OCI-M1 (cell line): ENCODE results near the gene PEPD.

ENCODE experiments used
- DNase-seq: peaks from one replicate; lab custom pipeline; 2025; lab: John Stamatoyannopoulos, UW

PEPD gene

DNA sequence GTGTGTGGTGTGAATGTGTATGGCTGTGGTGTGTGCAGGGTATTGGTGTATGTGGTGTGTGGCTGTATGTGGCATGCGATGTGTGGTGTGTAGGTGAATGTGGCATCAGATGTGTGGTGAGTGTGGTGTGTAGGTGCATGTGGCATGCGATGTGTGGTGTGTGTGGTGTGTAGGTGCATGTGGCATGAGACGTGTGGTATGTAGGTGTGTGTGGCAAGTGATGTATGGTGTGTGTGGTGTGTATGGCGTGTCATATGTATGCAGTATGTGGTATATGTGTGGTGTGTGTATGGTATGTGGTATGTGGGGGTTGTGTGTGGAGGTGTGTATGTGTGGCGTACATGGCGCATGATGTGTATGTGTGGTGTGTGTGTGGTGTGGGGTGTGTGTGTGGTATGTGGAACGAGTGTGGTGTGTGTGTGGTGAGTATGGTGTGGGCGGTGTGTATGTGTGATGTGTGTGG, 63.4 kb downstream of the PEPD start:
- DNase-seq, result no peak

- no peak for DNase-seq
These were observed 64.8 kb downstream of the PEPD start for GRCh38 chr19:33456845-33457220.

DNA sequence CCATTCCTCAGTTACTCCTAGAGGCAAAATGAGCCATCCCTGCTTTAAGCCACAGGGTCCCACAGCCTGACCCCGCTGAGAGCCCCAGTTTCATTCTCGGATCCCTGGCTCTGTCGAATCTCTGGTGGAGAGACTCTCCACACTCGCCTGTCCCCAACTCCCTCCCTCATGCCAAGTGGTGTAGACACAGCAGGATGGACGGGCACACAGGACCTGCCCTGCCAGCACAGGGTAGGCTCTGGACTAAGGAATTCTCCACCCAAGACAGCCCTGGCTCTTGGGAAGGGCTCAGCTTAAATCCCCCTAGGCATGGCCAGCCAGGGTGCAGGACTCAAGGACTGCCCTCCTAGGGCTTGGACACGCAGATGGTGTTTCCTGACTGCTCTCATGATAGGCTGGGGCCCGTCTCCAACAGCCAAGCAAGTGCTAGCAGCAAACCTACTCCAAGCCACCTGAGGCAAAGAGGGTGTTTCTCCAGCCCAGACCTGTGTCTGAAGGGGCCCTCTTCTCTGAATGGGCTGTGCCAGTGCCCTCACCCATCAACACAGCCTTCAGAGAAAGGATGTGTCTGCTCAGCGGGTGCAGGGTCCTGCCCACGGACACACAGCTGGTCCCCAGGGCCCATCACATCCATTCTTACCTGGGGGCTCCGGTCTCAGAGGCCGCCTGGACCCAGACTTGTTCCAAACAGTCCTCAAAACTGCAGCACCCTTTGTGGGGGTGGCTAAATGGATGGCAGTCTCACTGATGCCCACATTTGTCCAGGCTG, 65.3 kb downstream of the PEPD start:
- no peak for DNase-seq

DNA sequence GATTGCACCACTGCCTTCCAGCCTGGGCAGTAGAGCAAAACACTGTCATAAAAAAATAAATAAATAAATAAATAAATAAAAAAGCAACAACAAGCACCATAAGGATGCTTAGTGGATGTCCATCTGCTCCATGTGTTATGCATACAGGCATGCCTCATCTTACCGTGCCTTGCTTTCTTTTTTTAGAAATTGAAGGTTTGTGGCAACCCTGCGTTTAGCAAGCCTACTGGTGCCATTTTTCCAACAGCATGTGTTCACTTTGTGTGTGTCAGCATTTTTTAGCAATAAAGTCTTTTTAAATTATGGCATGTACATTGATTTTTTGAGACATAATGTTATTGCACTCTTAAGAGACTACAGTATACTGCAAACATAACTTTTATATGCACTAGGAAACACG, 68.3 kb downstream of the PEPD start:
- DNase-seq, result no peak

DNA sequence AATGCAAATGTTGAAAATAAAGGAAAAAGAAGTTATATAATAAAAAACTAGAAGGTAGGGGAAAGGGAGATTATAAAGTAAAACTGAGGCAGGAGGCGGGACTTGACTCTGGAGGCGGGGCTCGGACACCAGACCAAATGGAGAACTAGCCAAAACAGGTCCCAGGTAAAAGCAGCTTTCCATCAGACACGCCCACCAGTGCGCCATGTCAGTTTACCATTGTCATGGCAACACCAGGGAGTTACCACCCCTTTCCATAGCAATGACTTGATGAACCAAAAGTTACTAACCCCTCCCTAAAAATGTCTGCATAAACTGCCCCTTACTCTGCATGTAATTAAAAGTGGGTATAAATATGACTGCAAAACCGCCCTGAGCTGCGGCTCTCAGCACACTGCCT, 70.9 kb downstream of the PEPD start:
- DNase-seq, result no peak

GRCh38 chr19:33449799-33450198, 71.8 kb downstream of the PEPD start:
- DNase-seq, result no peak

DNA sequence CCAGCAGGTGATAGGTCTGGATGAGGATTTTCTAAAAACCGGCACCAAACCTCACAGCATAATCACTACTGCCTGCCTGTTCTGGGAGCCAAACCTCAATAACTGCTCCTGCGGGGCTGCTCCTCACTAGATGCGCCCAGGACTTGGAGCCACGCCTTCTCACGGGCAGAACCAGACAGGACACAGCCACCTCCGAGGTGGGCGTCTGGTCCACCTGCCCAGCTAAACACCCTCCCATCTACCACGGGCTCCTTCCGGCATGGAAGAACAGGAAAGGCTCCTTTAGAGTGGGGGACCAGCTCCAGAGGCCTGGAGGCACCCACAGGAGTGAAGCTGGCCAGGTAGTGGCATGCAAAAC, 73.5 kb downstream of the PEPD start:
- DNase-seq, result no peak

GRCh38 chr19:33447336-33448158, 74.0 kb downstream of the PEPD start:
- peak; percentile 32 for DNase-seq

DNA sequence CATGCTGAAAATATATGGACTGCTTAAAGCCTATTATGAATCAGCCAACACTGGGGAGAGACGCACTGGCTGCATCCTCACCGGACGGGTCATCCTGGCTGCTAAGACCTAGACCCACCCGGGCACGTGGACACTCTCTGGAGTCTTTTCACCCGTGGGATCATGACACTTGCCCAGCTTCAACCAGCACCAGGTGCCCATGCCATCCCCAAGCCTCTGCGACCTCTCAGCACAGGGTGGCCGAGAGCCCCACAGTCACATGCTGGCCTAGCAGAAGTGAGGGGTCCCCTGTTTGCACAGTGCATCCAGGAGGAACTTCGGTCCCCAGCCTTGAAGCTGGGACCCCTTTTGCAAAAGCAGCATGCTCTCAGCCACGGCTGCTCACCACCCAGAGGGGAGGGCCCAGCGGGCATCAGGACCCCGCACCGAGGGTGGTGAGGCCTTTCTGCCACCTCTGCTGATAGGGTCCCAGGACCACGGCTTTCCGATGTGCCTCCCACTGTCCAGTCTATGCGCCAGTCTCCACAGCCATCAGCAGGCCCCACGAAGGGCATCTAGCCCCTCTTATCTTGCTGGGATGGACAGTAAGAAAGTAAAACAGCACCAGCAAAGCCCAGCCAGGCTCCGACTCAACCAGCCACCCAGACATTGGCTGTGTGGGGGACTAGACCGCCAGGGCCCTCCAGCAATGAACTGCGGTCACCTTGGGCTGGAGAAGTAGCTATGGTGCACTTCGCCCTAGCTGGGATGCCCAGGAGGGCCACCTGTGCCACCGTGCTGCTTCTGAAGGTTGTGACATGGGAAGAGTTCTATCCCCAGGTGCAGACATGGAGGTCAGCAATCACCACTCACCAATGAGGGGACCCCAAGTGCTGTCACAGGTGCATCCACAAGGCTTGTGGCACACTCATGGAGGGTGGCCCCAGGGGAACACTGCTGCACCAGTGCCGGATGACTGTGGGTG, 75.0 kb downstream of the PEPD start:
- no peak for DNase-seq

DNA sequence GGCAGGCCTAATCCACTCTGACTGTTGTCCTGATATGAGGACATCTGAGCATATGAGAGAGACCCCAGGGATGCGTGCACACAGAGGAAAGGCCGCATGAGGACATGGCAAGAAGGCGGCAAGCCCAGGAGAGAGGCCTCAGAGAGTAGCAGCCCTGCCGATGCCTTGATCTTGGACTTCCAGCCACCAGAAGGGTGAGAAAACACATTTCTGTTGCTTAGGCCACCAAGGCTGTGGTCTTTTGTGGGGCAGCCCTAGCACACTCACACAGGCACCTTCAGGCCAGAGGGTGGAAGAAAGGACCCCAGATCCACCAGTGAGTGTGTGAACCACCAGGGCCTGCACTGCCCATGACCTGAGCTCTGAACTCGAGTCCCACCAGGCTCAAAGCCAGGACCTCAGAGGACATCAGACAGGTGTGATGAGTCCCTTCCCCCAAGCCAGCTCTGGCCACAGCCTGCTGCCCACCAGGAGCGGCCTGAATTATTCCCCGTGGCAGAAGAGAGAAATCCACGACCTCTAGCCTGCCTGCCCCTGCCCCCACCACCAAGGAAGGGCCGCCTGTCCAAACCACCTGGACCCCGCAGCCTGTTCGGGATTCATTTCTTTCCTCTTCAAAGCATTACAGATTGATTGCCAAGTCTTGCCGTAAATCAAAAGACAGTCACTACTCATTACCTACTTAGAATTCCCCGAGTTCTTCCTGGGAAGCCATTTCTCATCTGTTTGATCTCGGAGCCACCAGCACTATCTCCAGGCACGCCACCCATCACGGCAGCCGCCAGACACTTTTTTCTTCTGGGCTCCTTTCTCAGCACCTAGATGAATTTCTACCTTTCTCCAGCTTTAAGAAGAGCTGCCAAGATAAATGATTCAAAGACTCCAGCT, 75.9 kb downstream of the PEPD start:
- DNase-seq, result no peak

GRCh38 chr19:33444562-33445441, 76.8 kb downstream of the PEPD start:
- DNase-seq, result no peak

DNA sequence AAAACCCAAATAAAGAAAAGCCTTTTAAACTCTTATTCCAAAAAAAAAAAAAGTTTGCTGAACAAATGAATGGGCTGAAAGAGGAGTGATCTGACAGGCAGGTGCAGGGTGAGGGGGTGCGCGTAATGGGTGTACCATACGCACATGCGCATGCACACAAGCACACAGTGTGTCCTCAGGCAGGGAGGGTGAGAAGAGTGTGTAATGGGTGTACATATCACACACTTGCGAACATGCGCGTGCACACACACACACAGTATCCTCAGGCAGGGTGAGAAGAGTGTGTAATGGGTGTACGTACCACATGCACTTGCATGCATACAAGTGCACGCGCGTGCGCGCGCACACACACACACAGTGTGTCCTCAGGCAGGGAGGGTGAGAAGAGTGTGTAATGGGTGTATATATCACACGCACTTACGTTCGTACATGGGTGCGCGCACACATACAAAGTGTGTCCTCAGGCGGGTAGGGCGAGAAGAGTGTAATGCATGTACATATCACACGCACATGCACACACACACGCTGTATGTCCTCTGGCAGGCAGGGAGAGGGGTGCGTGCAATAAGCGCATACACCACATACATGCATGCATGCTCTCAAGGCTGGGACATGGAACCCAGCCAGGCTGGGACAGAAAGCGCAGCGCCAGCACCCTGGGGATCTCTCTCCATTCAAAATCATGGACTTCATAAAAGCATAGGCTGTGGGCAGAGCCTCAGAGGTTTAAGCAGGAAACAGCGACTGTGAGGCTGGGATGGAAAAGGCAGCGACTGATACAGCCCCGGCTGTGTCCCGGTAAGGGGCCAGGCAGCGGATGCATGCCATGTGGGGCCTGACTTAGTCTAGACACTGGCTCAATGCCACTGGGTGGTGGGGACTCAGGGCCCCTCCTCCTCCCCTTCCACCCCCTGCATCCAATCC, 77.7 kb downstream of the PEPD start:
- no peak for DNase-seq

DNA sequence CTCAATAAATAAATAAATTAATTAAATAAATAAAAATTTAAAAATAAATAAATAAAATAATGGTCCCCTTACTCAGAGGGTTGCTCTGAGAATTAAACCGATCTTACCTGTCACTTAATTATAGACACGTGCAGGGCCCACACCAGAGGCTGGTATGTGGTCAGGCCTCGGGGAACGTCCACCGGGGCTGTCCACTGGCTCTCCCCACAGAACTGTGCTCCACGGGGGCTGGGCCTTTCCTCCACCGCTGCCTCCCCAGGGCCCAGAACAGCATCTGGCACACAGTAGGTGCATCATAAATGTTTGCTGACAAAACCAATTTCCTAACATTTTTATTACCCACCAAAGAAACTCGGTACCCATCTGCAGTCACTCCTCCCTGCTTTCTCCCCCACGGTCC, 78.9 kb downstream of the PEPD start:
- DNase-seq, result no peak

DNA sequence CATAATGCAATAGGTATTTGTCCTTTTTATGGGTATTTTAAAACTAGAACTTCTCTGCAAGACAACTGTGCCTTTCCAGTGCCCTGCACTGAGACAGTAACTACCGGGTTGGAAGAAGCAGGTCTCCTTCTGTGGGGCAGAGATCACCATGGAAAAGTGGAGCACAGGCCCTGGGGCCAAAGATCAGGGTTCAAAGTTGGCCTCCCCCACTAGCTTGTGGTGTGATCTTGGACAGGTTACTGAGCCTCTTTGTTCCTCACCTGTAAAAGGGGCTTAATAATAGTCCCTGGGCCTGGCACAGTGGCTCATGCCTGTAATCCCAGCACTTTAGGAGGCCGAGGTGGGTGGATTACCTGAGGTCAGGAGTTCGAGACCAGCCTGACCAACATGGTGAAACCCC, 79.8 kb downstream of the PEPD start:
- no peak for DNase-seq

DNA sequence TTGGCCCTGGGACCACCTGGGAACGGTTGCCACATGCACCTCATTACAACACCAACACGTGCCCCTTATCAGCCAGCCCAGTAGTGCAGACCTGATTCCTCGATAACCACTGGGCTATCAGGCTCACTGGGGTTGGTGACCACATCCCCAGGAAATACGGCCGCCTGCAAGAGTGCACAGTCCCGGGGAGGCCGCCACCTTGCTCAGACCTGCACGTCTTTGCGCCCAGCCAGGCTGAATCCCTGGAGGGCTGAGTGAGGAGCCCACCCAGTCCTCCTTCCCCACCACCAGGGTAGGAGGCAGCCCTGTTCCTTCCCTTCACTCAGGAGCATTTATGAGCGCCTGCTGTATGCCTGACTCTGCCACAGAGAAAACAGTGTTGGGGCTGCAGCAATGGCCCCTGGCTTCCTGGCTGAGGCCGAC, 80.3 kb downstream of the PEPD start:
- peak; percentile 40 for DNase-seq

- no peak for DNase-seq
These were observed 80.9 kb downstream of the PEPD start for GRCh38 chr19:33440682-33441081.

- DNase-seq, result no peak
These were observed 81.3 kb downstream of the PEPD start for GRCh38 chr19:33440241-33440640.

DNA sequence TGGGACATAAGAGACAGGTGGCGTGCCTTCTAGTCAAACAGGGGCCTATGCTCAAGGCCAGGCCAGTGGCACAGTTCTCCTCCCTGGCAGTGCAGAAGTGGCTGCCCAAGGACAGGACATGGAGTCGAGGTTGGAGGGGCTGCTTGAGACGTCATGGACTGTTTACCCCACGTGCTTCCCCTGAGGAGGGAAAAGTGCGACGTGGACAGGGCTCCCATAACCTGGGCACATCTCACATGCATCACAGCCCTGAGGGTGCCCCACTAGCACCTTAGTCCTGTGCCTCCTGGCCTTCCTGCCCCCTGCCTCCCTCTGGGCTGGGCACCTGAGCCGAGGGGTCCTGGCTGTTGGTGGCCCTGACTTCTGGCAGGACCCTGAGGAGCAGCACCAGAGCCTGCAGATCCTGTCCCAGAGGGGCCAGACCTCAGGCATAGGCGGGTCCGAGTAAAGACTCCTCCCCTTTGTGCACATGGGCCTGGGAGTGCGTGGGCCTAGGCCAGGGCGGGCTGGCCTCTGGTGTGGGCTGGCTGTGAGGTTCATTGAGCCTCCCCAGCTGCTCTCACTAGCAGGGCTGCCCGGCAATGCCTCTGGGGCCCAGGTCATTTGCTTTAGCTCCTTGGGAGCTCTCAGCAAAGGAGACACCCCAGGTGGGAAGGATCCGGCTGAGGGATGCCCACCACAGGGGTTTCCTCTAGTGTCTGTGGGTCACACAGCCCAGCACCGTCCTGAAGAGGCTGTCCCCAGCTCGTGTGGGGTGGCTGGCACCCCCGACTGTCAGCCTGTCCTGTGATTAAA, 82.4 kb downstream of the PEPD start:
- no peak for DNase-seq
